Measurements from ENCODE around the gene FGF16.

FGF16 gene

DNA sequence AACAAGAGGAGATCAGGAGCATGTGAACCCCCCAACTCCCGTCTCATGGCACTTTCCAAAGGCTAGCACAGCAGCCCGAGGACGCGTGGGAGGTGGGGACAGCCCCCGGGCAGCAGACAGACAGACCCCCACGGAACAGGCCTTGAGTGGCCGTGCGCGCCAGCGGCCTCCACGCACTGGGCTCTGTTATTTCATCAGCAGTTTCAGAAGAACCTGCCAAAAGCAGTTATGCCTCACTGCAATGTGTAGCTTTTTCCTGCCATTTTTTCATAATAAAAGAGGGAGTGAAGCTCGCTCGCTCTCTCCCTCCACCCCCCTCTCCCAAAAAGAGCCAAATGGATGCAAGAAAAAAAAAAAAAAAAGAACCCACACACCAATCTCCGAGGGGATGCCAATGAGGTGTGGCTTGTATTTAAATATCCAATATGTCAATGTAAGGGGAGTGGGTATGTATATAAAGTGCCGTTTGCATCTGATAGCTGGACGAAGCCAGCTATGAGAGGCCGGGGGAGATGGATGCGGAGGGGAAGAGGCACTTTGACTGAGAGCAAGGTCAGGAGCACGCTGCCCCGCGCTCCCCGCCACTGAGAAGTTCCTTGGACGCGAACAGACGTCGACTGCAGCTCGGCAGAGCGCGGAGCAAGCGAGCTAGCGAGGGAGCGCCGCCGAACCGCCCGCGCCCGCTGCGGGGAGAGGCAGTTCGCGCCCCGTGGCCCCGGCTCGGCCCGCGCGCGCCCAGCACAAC, at the start of gene FGF16:
Gene FGF16, plus strand, starts transcription at position 482 of the 745 bp plus-strand sequence. CDS start 286 bp downstream, outside the sequence.
- TF ChIP-seq ZNF8 (CRISPR knock-in tag; IDR thresholded peaks at IDR 0.05) (no peak), GLIS3 (CRISPR knock-in tag; IDR thresholded peaks at IDR 0.05) (no peak), BACH2 (CRISPR knock-in tag; IDR thresholded peaks at IDR 0.05; ENCODE audit: borderline replicate concordance) (no peak), ZNF70 (CRISPR knock-in tag; IDR thresholded peaks at IDR 0.05) (no peak), ISL1 (CRISPR knock-in tag; IDR thresholded peaks at IDR 0.05) (no peak), ZC3H10 (CRISPR knock-in tag; IDR thresholded peaks at IDR 0.05) (no peak), CSDC2 (CRISPR knock-in tag; IDR thresholded peaks at IDR 0.05) (no peak), TOX (CRISPR knock-in tag; IDR thresholded peaks at IDR 0.05; ENCODE audit: borderline replicate concordance) (no peak), ZFP3 (CRISPR knock-in tag; IDR thresholded peaks at IDR 0.05) (no peak), TCF4 (CRISPR knock-in tag; IDR thresholded peaks at IDR 0.05; ENCODE audit: borderline replicate concordance) (no peak), ESRRG (CRISPR knock-in tag; IDR thresholded peaks at IDR 0.05) (no peak), SNAI2 (CRISPR knock-in tag; IDR thresholded peaks at IDR 0.05) (no peak)
- TF ChIP-seq, protein P1, sequence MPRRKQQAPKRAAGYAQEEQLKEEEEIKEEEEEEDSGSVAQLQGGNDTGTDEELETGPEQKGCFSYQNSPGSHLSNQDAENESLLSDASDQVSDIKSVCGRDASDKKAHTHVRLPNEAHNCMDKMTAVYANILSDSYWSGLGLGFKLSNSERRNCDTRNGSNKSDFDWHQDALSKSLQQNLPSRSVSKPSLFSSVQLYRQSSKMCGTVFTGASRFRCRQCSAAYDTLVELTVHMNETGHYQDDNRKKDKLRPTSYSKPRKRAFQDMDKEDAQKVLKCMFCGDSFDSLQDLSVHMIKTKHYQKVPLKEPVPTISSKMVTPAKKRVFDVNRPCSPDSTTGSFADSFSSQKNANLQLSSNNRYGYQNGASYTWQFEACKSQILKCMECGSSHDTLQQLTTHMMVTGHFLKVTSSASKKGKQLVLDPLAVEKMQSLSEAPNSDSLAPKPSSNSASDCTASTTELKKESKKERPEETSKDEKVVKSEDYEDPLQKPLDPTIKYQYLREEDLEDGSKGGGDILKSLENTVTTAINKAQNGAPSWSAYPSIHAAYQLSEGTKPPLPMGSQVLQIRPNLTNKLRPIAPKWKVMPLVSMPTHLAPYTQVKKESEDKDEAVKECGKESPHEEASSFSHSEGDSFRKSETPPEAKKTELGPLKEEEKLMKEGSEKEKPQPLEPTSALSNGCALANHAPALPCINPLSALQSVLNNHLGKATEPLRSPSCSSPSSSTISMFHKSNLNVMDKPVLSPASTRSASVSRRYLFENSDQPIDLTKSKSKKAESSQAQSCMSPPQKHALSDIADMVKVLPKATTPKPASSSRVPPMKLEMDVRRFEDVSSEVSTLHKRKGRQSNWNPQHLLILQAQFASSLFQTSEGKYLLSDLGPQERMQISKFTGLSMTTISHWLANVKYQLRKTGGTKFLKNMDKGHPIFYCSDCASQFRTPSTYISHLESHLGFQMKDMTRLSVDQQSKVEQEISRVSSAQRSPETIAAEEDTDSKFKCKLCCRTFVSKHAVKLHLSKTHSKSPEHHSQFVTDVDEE (CRISPR knock-in tag; IDR thresholded peaks at IDR 0.05), result no peak
- TF ChIP-seq, protein P2, sequence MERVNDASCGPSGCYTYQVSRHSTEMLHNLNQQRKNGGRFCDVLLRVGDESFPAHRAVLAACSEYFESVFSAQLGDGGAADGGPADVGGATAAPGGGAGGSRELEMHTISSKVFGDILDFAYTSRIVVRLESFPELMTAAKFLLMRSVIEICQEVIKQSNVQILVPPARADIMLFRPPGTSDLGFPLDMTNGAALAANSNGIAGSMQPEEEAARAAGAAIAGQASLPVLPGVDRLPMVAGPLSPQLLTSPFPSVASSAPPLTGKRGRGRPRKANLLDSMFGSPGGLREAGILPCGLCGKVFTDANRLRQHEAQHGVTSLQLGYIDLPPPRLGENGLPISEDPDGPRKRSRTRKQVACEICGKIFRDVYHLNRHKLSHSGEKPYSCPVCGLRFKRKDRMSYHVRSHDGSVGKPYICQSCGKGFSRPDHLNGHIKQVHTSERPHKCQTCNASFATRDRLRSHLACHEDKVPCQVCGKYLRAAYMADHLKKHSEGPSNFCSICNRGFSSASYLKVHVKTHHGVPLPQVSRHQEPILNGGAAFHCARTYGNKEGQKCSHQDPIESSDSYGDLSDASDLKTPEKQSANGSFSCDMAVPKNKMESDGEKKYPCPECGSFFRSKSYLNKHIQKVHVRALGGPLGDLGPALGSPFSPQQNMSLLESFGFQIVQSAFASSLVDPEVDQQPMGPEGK (CRISPR knock-in tag; IDR thresholded peaks at IDR 0.05; ENCODE audit: borderline replicate concordance), result no peak
- TF ChIP-seq, protein P3, sequence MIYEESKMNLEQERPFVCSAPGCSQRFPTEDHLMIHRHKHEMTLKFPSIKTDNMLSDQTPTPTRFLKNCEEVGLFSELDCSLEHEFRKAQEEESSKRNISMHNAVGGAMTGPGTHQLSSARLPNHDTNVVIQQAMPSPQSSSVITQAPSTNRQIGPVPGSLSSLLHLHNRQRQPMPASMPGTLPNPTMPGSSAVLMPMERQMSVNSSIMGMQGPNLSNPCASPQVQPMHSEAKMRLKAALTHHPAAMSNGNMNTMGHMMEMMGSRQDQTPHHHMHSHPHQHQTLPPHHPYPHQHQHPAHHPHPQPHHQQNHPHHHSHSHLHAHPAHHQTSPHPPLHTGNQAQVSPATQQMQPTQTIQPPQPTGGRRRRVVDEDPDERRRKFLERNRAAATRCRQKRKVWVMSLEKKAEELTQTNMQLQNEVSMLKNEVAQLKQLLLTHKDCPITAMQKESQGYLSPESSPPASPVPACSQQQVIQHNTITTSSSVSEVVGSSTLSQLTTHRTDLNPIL (CRISPR knock-in tag; IDR thresholded peaks at IDR 0.05; ENCODE audit: low read depth), result no peak
- TF ChIP-seq, protein P4, sequence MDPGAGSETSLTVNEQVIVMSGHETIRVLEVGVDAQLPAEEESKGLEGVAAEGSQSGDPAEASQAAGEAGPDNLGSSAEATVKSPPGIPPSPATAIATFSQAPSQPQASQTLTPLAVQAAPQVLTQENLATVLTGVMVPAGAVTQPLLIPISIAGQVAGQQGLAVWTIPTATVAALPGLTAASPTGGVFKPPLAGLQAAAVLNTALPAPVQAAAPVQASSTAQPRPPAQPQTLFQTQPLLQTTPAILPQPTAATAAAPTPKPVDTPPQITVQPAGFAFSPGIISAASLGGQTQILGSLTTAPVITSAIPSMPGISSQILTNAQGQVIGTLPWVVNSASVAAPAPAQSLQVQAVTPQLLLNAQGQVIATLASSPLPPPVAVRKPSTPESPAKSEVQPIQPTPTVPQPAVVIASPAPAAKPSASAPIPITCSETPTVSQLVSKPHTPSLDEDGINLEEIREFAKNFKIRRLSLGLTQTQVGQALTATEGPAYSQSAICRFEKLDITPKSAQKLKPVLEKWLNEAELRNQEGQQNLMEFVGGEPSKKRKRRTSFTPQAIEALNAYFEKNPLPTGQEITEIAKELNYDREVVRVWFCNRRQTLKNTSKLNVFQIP (CRISPR knock-in tag; IDR thresholded peaks at IDR 0.05; ENCODE audit: borderline replicate concordance, low read depth), result no peak
- no peak for ATAC-seq

DNA sequence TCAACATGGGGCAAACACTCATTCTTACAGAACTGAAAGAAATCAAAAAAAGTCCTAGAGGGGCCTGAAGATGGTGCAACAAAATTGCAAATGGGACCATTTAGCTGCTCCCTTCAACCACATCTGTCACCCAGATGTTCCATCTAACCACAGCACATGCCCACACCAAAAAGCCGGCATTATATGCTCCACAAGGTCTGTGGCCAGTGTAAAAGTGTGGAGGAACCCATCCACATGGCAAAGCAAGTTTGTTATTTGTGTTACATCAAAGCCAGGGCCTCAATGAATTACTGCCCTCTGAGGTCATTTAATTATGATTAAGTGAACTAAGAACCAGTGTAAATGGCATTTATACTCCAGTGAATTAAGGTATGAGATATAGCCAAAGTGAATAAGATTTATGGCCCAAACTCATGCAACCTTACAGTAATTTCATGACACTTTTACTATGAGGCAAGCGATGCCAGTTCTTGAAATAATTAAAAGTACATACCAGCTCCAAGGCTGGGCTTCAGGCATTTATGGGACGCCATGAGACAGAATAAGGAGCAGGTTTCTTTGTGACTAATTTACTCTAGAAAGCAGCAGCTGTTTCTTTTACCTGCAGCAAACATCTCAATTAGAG, 48.7 kb upstream of the FGF16 start:
- no peak for ATAC-seq
- TF ChIP-seq SNAI2 (CRISPR knock-in tag; IDR thresholded peaks at IDR 0.05) (no peak), RARB (CRISPR knock-in tag; IDR thresholded peaks at IDR 0.05) (no peak), ZFP30 (CRISPR knock-in tag; IDR thresholded peaks at IDR 0.05) (no peak), ZNF70 (CRISPR knock-in tag; IDR thresholded peaks at IDR 0.05) (no peak), ZNF565 (CRISPR knock-in tag; conservative IDR thresholded peaks at IDR 0.05; ENCODE audit: low read depth) (no peak), PPARA (CRISPR knock-in tag; IDR thresholded peaks at IDR 0.05; ENCODE audit: borderline replicate concordance) (no peak), ZNF8 (CRISPR knock-in tag; IDR thresholded peaks at IDR 0.05) (no peak), BACH2 (CRISPR knock-in tag; IDR thresholded peaks at IDR 0.05; ENCODE audit: borderline replicate concordance) (no peak), ESRRG (CRISPR knock-in tag; IDR thresholded peaks at IDR 0.05) (no peak), OSR1 (CRISPR knock-in tag; IDR thresholded peaks at IDR 0.05) (no peak)
- TF ChIP-seq, protein P5, sequence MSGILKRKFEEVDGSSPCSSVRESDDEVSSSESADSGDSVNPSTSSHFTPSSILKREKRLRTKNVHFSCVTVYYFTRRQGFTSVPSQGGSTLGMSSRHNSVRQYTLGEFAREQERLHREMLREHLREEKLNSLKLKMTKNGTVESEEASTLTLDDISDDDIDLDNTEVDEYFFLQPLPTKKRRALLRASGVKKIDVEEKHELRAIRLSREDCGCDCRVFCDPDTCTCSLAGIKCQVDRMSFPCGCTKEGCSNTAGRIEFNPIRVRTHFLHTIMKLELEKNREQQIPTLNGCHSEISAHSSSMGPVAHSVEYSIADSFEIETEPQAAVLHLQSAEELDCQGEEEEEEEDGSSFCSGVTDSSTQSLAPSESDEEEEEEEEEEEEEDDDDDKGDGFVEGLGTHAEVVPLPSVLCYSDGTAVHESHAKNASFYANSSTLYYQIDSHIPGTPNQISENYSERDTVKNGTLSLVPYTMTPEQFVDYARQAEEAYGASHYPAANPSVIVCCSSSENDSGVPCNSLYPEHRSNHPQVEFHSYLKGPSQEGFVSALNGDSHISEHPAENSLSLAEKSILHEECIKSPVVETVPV (CRISPR knock-in tag; IDR thresholded peaks at IDR 0.05), result no peak
- TF ChIP-seq, protein P3 (CRISPR knock-in tag; IDR thresholded peaks at IDR 0.05; ENCODE audit: low read depth), result no peak
- TF ChIP-seq, protein P2 (CRISPR knock-in tag; IDR thresholded peaks at IDR 0.05; ENCODE audit: borderline replicate concordance), result no peak
- TF ChIP-seq, protein P4 (CRISPR knock-in tag; IDR thresholded peaks at IDR 0.05; ENCODE audit: borderline replicate concordance, low read depth), result no peak

All from SK-N-SH treated with all-trans-retinoic acid at 6 μM for 48 hours (cell line).